GM10266 (cell line): ENCODE measurements around the gene CELF1.

Experiments
- DNase-seq: peaks from one replicate; pipeline ENCODE4 v3.0.0; 2012; ENCODE audit errors: extremely low spot score
- TF ChIP-seq, protein P1 (sequence below): IDR thresholded peaks from 2 replicates; pipeline ENCODE4 v1.5.1; 2012; ENCODE audit warnings: mild to moderate bottlenecking, low read depth; ENCODE audit not compliant: control insufficient read depth, insufficient read depth; ENCODE audit errors: missing control alignments

Gene CELF1

DNA sequence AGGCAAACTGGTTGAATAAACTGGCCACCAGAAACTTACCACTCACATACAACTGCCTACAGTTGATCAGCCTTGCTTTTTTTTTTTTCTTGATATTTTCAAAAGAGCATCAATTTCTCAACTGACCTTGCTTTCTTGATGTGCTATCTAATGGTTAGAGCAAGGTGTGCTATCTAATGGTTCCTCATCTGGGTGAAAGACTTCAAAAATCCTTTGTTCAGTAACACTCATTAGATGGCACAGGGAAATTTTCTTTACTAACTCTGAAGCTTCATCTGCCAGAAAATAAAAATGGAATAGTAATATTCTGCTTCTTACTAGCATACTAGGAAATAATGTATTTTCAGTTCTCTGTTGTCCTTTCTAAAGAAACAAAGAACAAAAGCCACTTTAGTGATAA is 52.8 kb downstream of the CELF1 start:
- TF ChIP-seq, protein P1, sequence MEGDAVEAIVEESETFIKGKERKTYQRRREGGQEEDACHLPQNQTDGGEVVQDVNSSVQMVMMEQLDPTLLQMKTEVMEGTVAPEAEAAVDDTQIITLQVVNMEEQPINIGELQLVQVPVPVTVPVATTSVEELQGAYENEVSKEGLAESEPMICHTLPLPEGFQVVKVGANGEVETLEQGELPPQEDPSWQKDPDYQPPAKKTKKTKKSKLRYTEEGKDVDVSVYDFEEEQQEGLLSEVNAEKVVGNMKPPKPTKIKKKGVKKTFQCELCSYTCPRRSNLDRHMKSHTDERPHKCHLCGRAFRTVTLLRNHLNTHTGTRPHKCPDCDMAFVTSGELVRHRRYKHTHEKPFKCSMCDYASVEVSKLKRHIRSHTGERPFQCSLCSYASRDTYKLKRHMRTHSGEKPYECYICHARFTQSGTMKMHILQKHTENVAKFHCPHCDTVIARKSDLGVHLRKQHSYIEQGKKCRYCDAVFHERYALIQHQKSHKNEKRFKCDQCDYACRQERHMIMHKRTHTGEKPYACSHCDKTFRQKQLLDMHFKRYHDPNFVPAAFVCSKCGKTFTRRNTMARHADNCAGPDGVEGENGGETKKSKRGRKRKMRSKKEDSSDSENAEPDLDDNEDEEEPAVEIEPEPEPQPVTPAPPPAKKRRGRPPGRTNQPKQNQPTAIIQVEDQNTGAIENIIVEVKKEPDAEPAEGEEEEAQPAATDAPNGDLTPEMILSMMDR = no peak
- no peak for DNase-seq

DNA sequence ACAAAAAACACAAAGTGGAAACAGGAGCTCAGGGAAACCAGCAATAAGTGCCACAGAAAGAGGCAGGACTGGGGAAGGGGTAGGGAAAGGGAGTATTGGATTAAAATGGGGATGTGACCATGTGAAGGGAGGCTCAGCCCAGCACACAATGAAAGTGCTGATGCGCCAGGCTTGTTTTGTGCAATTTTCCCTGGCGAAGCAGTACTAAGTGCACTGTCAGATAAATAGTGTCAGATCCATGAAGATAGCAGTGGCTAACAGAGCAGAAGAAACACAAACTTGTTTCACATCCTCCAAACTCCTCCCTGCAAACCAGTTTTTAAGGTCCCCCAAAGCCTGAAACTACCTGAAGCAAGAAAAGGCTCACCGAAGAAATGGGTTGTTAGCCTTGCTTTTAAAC is 53.3 kb downstream of the CELF1 start:
- TF ChIP-seq, protein P1 = no peak
- DNase-seq = no peak

DNA sequence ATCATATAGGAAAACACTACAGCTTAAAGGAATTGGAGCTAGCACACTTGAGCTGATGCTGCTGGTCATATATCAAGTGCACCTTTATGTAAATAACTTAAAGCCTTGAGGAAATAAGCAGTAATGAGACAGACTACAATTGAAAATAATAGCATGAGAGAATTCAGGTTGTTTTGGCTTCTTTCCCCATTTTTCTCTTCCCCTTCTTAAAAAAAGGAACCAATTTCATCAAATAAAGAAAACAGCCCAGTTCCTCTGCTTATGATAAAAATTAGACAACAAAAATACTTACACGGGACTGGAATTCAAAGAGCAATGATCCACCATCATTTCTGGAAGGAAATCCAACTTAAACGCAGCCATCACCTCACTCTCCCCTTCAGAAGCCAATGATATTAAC is 53.8 kb downstream of the CELF1 start:
- TF ChIP-seq, protein P1 = no peak
- DNase-seq = no peak

DNA sequence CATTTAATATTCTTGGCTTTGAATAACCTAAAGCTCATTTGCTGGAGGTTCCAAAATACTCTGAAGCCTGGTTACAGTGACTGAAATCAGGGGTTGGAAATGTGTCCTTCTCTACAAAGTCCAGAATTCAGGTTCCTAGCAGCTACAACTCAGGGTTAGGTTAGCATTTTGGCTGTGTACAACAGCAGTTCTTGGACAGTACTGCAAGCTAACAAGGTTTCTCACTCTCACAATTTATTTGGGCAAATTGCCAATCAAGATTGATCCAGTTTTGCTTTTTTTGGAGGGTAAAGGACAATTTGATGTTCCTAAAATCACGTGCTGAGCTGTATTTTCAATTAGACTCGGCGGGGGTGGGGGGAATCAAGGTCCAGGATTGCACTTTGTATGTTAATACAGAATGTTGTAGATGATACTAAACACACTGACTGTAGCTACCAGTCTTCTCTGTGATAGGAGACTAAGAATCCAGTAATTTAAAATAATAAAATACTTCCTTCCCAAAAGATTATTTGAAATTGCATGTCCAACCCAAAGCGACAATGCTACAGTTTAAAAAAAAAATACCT is 54.3 kb downstream of the CELF1 start:
- DNase-seq = no peak
- TF ChIP-seq, protein P1 = no peak

DNA sequence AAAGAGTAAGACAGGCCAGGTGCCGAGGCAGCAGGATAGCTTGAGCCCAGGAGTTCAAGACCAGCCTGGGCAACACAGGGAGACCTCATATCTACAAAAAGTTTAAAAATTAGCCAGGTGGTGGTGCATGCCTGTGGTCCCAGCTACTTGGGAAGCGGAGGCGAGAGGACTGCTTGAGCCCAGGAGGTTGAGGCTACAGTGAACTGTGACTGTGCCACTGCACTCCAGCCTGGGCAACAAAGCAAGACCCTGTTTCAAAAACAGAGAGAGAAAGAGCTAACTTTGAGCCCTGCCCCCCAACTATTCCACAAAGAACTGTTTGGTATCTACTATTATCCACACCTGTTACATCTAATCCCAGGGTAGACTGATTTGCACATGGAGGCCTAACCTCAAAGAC is 54.8 kb downstream of the CELF1 start:
- no peak for DNase-seq
- TF ChIP-seq, protein P1 = no peak

DNA sequence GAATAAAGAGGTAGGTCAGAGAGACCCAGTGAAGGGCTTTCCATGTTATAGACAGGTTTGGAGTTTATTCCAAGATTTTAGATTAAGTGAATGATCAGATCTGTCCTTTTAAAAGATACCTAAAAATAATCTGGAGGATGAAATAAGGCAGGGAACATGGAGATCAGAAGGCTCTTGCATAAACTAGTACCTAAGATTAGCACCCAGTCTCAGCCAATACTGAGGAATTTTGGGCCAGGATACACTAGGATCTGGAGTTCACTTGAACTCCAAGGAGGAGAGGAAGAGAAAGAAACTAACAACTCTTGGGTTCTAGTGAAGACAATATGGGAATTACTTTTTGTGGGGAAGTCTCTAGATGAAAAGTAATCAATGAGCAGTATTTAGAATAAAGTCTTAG is 56.1 kb downstream of the CELF1 start:
- TF ChIP-seq, protein P1 = no peak
- DNase-seq = no peak

DNA sequence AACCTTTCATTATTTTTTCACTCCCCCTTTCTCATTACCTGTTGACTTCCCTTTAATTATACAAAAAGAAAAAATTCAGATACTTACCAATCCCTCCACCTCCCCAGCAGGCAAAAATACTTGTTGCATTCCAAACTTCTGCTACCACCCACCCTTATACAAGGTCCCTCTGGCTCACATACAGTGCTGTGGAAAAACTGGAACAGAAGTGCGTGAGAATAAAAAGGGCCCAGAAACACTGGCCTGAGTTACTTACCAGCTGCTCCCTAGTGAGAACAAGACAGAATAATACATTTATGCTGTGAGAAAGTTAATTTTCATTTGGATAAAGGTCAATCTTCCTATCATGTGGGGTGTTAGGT is 57.1 kb downstream of the CELF1 start:
- no peak for DNase-seq
- TF ChIP-seq, protein P1 = no peak
